ENCODE results near the gene CACNA1H.

CACNA1H gene

DNA sequence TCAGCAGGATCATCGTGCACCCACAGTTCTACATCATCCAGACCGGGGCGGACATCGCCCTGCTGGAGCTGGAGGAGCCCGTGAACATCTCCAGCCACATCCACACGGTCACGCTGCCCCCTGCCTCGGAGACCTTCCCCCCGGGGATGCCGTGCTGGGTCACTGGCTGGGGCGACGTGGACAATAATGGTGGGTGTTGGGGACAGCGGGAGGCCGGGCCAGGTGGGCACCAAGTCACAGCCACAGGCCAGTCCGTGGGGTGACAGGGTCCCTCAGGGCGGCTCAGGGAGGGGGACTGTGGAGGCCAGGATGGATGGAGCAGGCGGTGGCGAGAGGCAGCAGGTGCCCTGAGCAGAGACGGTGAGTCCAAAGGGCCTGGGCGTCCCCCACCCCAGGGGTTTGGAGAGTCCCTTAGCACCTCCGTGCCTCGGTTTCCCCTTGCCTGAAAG lies 104.0 kb downstream of the CACNA1H start:
- TF ChIP-seq, protein P1, sequence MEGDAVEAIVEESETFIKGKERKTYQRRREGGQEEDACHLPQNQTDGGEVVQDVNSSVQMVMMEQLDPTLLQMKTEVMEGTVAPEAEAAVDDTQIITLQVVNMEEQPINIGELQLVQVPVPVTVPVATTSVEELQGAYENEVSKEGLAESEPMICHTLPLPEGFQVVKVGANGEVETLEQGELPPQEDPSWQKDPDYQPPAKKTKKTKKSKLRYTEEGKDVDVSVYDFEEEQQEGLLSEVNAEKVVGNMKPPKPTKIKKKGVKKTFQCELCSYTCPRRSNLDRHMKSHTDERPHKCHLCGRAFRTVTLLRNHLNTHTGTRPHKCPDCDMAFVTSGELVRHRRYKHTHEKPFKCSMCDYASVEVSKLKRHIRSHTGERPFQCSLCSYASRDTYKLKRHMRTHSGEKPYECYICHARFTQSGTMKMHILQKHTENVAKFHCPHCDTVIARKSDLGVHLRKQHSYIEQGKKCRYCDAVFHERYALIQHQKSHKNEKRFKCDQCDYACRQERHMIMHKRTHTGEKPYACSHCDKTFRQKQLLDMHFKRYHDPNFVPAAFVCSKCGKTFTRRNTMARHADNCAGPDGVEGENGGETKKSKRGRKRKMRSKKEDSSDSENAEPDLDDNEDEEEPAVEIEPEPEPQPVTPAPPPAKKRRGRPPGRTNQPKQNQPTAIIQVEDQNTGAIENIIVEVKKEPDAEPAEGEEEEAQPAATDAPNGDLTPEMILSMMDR (IDR thresholded peaks at IDR 0.05) = no peak
- TF ChIP-seq ZFX (IDR thresholded peaks at IDR 0.05; ENCODE audit: borderline replicate concordance) = no peak
- H3K27ac ChIP-seq = no peak overlapping the region

- TF ChIP-seq, protein P1 (IDR thresholded peaks at IDR 0.05) = no peak
- TF ChIP-seq ZFX (IDR thresholded peaks at IDR 0.05; ENCODE audit: borderline replicate concordance) = no peak
- no peak overlapping the region for H3K27ac ChIP-seq
Measured at GRCh38 chr16:1257561-1258224, 104.8 kb downstream of the CACNA1H start.

- no peak overlapping the region for H3K27ac ChIP-seq
Measured at GRCh38 chr16:1258225-1258600, 105.3 kb downstream of the CACNA1H start.

DNA sequence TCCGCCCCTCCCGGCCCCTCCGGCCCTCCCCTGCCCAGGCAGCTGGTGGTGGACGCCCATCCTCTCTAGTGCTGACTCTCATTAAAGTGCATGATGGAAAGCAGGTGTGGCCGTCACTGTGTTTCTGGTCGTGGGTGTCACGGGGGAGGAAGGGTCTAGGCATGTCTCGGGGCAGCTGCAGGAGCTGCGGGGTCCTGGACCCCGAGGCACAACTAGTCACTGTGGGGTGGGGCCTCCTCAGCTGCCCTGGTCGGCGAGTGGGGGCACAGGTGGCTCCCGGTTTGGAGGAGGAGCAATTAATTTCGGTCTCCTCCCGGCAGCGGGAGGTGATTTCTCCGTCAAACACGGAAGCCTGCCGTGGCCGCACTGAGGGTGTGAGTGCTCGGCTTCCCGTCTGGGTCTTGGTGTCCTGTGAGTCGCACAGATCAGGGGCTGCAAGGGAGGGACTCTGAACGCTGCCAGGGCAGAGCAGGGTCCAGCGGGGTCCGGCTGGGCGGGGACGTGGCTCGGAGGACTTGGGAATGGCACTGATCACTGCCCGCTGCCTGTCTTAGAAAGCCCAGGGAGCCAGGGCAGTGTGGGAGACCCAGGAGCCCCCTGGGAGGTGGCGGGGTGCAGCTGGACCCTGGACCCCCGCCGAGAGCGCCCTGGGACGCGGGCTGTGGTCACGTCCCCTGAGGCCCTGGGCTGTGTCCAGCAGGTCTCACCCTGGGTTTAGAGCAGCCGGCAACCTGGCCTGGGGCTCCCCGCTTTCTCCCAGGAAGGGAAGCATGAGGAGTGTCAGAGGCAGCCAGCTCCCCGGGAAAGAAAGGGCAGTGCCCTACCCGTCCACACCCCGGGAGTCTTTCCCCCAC lies 106.2 kb downstream of the CACNA1H start:
- H3K27ac ChIP-seq = no peak overlapping the region
- TF ChIP-seq ZFX (IDR thresholded peaks at IDR 0.05; ENCODE audit: borderline replicate concordance) = no peak
- TF ChIP-seq, protein P1 (IDR thresholded peaks at IDR 0.05) = no peak

More at GRCh38 chr16:1258225-1258600, 105.3 kb downstream of the CACNA1H start:
- TF ChIP-seq, protein P1 (IDR thresholded peaks at IDR 0.05) = no peak
- TF ChIP-seq ZFX (IDR thresholded peaks at IDR 0.05; ENCODE audit: borderline replicate concordance) = no peak

DNA sequence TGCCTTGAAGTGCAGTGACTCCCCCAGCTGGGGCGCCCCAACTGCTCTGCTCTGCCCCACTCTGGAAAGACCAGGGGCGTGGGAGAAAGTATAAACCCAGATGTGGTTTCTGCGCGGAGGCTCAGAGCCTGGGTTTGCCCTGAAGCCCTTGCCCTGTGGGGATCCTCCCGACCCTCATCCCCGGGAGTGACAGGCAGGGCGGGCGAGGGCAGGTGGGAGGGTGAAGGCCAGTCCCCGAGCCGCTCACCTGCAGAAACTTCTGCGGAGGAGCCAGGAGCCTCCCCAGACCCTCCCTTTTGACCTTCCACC lies 106.8 kb downstream of the CACNA1H start:
- TF ChIP-seq, protein P1 (IDR thresholded peaks at IDR 0.05) = no peak
- TF ChIP-seq ZFX (IDR thresholded peaks at IDR 0.05; ENCODE audit: borderline replicate concordance) = no peak
- no peak overlapping the region for H3K27ac ChIP-seq

DNA sequence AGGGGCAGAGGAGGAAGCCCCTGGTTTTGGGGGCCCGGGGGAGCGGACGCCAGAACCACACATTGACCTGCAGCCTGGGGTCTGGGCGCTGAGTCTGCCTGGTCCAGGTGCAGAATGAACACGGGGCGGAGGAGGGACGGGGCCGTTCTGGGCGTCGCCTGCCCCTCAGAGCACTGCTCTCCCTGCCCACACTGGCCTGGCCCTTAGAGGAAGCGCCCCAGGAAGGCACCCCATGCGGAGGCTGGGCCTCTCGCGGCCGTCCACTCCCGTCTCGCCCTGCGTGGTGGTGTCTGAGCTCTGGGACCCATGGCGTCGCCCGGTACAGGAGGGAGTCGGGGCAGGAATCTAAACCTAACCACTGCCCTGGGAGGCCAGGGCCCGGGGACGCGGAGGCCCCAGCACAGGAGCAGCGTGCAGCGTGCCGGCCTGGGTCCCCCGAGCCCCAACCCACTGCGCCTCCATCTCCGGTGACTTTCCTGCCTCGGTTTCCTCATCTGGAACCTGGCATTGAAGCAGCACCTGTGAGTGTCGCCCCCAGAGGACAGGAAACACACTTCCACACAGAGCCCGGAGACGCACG lies 107.3 kb downstream of the CACNA1H start:
- H3K27ac ChIP-seq = no peak overlapping the region
- no peak for TF ChIP-seq ZFX (IDR thresholded peaks at IDR 0.05; ENCODE audit: borderline replicate concordance)
- TF ChIP-seq, protein P1 (IDR thresholded peaks at IDR 0.05) = no peak
